HUES48 (cell line): ENCODE results near the gene TMPRSS15.
A peak's percentile ranks its signal among the peaks of the same experiment; 100 is the strongest.

Source experiments
- H3K27ac ChIP-seq: one replicate; pipeline ENCODE4 v1.7.0; 2013; ENCODE audit warnings: low read depth, low read length, inconsistent platforms
- H3K27me3 ChIP-seq: 2 replicates; pipeline ENCODE4 v1.6.1; 2013; ENCODE audit warnings: mild to moderate bottlenecking, low read length; ENCODE audit not compliant: control insufficient read depth, insufficient read depth
- H3K36me3 ChIP-seq: 2 replicates; pipeline ENCODE4 v1.6.1; 2013; ENCODE audit warnings: low read length; ENCODE audit not compliant: control insufficient read depth, insufficient read depth
- H3K4me1 ChIP-seq: 2 replicates; pipeline ENCODE4 v1.6.1; 2013; ENCODE audit warnings: mild to moderate bottlenecking, low read length; ENCODE audit not compliant: control insufficient read depth, insufficient read depth
- H3K4me3 ChIP-seq: 2 replicates; pipeline ENCODE4 v1.5.1; 2013; ENCODE audit warnings: mild to moderate bottlenecking, low read depth, low read length
- H3K9ac ChIP-seq: 2 replicates; pipeline ENCODE4 v1.6.1; 2013; ENCODE audit warnings: mild to moderate bottlenecking, low read depth, low read length, moderate library complexity
- H3K9me3 ChIP-seq: 2 replicates; pipeline ENCODE4 v1.6.1; 2013; ENCODE audit warnings: low read length; ENCODE audit not compliant: control insufficient read depth, insufficient read depth

The TMPRSS15 gene

GRCh38 chr21:18248171-18248570, 155.4 kb downstream of the TMPRSS15 start:
- Histone ChIP-seq H3K9ac (no peak overlapping the region), H3K4me1 (no peaks in the 10 kb centered on the region; the same call in 1 of the 2 replicates), H3K9me3 (no peaks in the 10 kb centered on the region), H3K27ac (no peak overlapping the region), H3K27me3 (peaks cover 39% of the 10 kb centered on the region), H3K36me3 (no peaks in the 10 kb centered on the region), H3K4me3 (no peak overlapping the region)

DNA sequence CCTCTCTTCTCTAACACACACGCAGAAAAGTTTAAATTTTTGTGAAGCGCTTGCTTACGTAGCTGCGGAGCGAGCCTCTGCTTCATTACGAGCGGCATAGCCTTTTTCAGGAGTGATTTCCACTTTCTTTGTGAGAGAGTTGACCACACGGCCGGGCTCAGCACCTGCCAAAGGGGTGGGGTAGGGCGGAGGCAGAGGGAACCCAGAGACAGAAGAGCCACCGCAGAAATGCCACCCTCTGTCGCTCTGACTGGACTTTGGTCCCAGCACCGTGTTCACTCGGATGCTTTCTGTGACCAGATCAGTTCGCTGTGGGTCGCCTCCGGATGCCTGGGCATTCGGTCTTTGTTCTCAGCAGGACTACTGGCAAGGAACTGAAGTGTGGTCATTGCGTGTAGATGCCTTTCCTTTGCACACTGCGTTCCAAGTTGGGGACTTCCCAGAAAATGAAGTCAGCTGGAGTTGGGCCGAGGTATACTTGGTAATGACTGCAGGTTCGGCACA, 158.1 kb downstream of the TMPRSS15 start:
- Histone ChIP-seq H3K4me1 (no peaks in the 10 kb centered on the region; the same call in 1 of the 2 replicates), H3K9me3 (no peaks in the 10 kb centered on the region), H3K9ac (0 out of 2 replicates have a peak overlapping the region, but pooled peaks have one; percentile 42), H3K27me3 (peaks cover 48% of the 10 kb centered on the region), H3K27ac (no peak overlapping the region), H3K4me3 (peak overlapping the region; percentile 60), H3K36me3 (no peaks in the 10 kb centered on the region)

GRCh38 chr21:18244671-18245463, 158.7 kb downstream of the TMPRSS15 start, which contains the start of gene CHODL:
TSS of gene CHODL (plus strand) at chr21:18244833. CDS start at chr21:18245224, 391 bp downstream.
- no peaks in the 10 kb centered on the region for H3K9me3 ChIP-seq
- 0 out of 2 replicates have a peak within 1 kb of the TSS, but pooled peaks have one; percentile 42 for H3K9ac ChIP-seq
- H3K4me3 ChIP-seq: peak within 1 kb of the TSS; percentile 60
- no peaks in the 10 kb centered on the region for H3K36me3 ChIP-seq
- no peaks in the 10 kb centered on the region; the same call in 1 of the 2 replicates for H3K4me1 ChIP-seq
- H3K27ac ChIP-seq: no peak within 1 kb of the TSS
- H3K27me3 ChIP-seq: peaks cover 48% of the 10 kb centered on the region

DNA sequence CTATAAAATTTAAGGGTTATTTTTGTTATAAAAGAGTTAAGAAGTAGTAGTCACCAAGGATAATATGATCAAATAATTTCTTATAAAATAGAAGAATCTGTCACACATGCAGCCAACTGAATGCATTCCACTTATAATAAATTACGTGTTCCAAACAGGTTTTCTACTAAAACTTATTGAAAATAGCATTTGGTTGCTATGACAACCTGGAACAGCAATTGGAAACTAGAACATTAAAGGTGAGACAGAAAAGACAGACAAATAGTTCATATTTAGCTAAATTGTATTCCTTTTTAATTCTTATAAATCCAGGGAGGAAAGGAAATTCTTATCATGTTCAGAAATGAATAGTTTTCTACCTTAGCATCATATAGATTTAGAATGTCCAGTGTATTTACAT, 168.0 kb downstream of the TMPRSS15 start:
- Histone ChIP-seq H3K4me3 (no peak overlapping the region), H3K9me3 (no peaks in the 10 kb centered on the region), H3K27me3 (no peaks in the 10 kb centered on the region), H3K4me1 (no peaks in the 10 kb centered on the region), H3K9ac (no peak overlapping the region), H3K36me3 (no peaks in the 10 kb centered on the region), H3K27ac (no peak overlapping the region)

GRCh38 chr21:18228060-18228739, 175.4 kb downstream of the TMPRSS15 start:
- no peak overlapping the region for H3K4me3 ChIP-seq
- no peaks in the 10 kb centered on the region for H3K4me1 ChIP-seq
- H3K9me3 ChIP-seq: no peaks in the 10 kb centered on the region
- H3K27ac ChIP-seq: no peak overlapping the region
- no peak overlapping the region for H3K9ac ChIP-seq
- no peaks in the 10 kb centered on the region for H3K36me3 ChIP-seq
- no peaks in the 10 kb centered on the region for H3K27me3 ChIP-seq

GRCh38 chr21:18222346-18222745, 181.2 kb downstream of the TMPRSS15 start:
- Histone ChIP-seq H3K4me1 (no peaks in the 10 kb centered on the region), H3K9me3 (peaks cover 18% of the 10 kb centered on the region), H3K4me3 (no peak overlapping the region), H3K27ac (no peak overlapping the region), H3K9ac (no peak overlapping the region), H3K27me3 (no peaks in the 10 kb centered on the region), H3K36me3 (no peaks in the 10 kb centered on the region)

DNA sequence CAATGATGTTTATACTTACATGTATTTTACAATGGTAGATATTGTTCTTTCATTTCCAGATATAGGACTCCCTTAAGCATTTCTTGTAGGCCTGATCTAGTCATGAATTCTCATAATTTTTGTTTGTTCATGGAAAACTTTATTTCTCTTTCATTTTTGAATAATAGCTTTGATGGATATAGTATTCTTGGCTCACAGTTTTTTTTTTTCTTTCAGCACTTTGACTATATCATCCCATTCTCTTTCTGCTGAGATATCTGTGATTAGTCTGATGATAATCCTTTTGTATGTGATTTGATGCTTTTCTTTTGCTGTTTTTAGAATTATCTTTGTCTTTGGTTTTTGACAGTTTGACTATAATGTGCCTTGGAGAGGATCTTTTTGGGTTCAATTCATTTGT, 183.1 kb downstream of the TMPRSS15 start:
- H3K36me3 ChIP-seq: no peaks in the 10 kb centered on the region
- H3K9me3 ChIP-seq: peaks cover 18% of the 10 kb centered on the region
- no peak overlapping the region for H3K27ac ChIP-seq
- no peaks in the 10 kb centered on the region for H3K4me1 ChIP-seq
- no peak overlapping the region for H3K9ac ChIP-seq
- H3K4me3 ChIP-seq: no peak overlapping the region
- H3K27me3 ChIP-seq: no peaks in the 10 kb centered on the region
